ENCODE results near the gene SLC2A1. TPM values are rescaled to one million over a fixed set of nuclear protein-coding genes. Genes with fewer than 3 reads are reported as not detected.

SLC2A1 gene
- total RNA-seq, 2 donors from 2014 or later: 71.6 to 150 TPM

DNA sequence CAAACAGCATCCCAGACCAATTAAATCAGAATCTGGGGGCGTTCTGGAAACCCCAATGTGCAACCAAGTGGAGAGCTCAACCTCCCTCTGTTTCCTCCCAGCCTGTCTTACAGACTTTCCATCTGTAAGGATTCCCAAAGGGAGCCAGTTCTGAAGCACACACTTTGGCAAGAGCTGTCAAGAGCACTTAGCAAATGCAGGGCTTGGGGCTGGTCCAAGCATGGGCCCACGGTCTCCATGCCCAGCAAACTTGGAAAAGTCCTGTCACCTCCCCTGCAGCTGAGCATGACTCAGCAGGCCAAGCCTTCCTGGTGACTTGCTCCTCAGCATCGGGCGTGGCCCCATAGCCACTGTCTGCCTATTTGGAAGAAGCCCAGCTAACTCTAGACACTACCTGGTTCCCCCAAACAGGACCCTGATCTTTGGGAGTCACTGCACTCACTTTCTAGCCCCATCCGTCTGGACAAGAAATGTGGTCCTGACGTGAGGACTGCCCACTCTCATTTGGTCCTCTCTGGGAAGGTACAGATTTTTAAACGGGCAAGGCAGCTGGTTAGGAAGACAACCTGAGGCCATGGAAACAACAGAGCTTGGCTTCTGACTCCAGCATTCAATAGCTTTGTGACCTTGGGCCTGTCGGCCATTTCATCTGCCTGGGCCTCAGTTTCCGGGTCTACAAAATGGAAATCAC lies 16.9 kb downstream of the SLC2A1 start:
- Histone ChIP-seq H3K4me1 (peaks cover 78% of the 10 kb centered on the region), H3K27me3 (no peaks in the 10 kb centered on the region), H3K9me3 (no peaks in the 10 kb centered on the region), H3K9ac (ENCODE audit: low read depth in 2 of 2, low read length in 2 of 2) (peak overlapping the region; percentile 40 to 86), H3K36me3 (no peaks in the 10 kb centered on the region), H3K4me3 (no peak overlapping the region), H3K27ac (peak overlapping the region; percentile 57)
- TF ChIP-seq, protein P1, sequence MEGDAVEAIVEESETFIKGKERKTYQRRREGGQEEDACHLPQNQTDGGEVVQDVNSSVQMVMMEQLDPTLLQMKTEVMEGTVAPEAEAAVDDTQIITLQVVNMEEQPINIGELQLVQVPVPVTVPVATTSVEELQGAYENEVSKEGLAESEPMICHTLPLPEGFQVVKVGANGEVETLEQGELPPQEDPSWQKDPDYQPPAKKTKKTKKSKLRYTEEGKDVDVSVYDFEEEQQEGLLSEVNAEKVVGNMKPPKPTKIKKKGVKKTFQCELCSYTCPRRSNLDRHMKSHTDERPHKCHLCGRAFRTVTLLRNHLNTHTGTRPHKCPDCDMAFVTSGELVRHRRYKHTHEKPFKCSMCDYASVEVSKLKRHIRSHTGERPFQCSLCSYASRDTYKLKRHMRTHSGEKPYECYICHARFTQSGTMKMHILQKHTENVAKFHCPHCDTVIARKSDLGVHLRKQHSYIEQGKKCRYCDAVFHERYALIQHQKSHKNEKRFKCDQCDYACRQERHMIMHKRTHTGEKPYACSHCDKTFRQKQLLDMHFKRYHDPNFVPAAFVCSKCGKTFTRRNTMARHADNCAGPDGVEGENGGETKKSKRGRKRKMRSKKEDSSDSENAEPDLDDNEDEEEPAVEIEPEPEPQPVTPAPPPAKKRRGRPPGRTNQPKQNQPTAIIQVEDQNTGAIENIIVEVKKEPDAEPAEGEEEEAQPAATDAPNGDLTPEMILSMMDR (IDR thresholded peaks at IDR 0.05): no peak
- intact Hi-C loops (cut with DNase I): no loop called here
- DNase-seq: peak; percentile 89

DNA sequence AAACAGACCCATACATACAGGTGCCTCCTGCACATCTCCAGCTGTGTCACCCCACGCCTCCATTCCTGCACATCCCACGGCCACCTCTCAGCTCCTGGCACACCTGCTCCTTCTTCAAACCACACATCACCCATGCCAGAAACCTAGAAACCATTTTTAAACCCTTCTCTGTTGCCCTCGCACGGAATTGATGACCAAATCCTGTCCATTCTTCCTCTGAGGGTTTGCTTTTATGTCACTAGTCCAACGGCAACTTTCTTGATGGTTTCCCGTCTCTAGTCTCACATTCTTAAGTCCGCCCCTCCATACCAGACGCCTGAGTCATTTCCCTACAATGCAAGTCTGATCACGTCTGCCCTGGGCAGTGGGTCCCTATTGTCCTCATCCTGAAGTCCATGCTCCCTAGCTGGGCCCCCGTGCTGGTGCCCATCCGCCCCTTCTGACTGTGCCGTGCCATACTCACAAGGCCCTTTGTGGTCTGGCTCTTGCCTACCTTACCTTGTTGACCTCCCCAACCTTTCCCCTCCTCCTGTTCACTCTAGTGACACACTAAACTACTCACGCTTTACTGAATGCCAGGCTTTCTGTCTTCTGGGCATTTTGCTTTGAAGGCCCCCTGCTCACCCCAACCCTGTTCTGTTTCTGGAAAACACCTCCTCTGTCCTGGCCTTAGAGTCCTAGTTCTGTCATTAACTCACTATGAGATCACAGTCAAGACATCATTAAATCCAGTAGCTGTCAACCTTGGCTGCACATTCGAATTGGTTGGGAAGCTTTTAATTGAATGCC lies 17.6 kb downstream of the SLC2A1 start:
- no peaks in the 10 kb centered on the region for H3K27me3 ChIP-seq
- intact Hi-C loops (cut with DNase I): no loop called here
- H3K9me3 ChIP-seq: no peaks in the 10 kb centered on the region
- peak overlapping the region; percentile 57 for H3K27ac ChIP-seq
- no peak overlapping the region for H3K4me3 ChIP-seq
- TF ChIP-seq, protein P1 (IDR thresholded peaks at IDR 0.05): no peak
- H3K36me3 ChIP-seq: no peaks in the 10 kb centered on the region
- no peak for DNase-seq
- H3K9ac ChIP-seq (ENCODE audit: low read depth in 2 of 2, low read length in 2 of 2): peak overlapping the region in 1 of 2 donors; percentile 86
- H3K4me1 ChIP-seq: peaks cover 84% of the 10 kb centered on the region

DNA sequence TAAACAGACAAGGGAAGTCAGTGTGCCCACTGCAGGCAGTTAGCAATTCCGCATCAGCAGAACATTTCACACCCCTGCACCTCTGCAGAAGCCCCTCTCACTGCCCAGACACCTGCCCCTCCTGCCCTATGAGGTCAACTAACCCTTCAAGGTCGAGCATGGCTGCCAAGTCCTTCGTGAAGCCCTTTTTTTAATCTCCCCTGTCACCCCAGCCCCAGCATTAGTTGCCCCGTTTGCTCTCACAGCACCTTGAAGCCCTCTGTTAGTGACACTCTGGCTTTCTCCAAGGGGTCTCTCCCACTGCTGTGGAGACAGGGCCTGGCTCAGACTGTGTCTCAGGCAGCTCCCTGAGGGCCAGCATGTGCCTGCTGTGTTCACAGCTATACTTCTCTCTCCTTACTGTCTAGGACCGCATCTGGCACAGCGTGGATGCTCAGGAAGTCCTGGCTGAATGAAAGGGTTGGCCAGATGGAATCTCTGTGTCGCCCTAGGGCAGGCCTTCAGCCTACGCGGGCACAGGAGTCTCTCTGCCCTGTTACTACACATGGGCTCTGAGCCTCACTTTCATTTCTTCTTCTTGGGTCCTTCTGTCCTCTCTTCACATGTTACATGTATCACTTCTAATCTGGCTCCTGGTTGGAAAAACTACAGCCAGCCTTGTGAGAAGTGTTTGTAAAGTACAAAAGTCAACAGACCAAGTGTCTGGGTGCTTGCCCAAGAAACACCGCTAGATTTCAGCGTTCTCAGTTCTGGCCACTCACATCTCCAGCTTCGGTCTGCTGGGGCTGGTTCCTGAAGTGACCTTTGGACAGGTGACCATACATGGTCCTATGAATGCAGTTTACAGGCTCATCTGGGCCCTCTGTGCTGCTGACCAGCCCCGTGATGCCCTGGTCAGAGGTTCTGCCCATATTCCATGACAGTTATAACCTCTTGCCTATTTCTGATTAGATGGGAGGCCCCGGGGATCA lies 19.7 kb downstream of the SLC2A1 start:
- Histone ChIP-seq H3K9ac (ENCODE audit: low read depth in 2 of 2, low read length in 2 of 2) (peak overlapping the region; percentile 33 to 68), H3K36me3 (no peaks in the 10 kb centered on the region), H3K9me3 (no peaks in the 10 kb centered on the region), H3K27me3 (no peaks in the 10 kb centered on the region), H3K27ac (peak overlapping the region; percentile 84), H3K4me1 (peaks cover 73% of the 10 kb centered on the region), H3K4me3 (no peak overlapping the region)
- DNase-seq: peak; percentile 60
- intact Hi-C loops (cut with DNase I): no loop called here
- TF ChIP-seq, protein P1 (IDR thresholded peaks at IDR 0.05): no peak

DNA sequence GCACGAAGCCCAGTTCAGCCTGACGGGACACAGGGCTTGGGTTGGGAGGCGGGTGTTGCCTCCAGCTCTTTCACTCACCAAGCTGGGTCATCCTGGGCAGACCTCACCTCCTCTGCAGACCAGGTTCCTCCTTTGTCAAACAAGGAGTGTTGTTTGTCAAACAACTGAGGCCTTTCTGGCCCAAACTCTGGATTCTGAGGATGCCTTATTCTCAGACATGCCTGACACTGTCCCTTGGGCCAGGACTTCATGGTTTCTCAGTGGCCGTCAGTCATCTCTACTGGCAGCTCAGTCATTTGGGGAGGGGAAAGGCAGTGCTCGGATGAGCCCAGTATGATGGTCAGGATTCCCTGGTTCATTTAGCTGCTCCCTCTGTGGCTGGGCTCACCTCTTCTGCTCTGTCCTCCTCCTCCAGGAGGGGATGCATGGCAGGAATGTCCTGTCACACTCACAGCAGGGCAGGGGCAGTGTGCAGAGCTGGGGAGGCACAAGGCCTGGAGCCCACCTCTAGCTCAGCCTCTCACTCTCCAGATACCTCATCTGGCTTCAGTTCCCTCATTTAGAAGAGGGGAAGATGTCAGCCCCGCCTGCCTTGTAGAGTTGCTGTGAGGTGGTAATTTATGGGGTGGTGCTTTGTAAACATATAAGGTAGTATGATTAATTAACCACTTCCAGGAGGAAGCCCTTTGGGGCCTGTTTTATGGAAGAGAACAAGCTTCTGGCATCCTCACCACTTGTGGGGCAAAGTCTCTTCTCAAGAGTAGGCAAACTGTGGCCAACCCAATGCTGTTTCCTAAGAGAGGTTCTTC lies 20.6 kb downstream of the SLC2A1 start:
- Histone ChIP-seq H3K36me3 (no peaks in the 10 kb centered on the region), H3K27me3 (no peaks in the 10 kb centered on the region), H3K9me3 (no peaks in the 10 kb centered on the region), H3K4me1 (peaks cover 71% of the 10 kb centered on the region), H3K9ac (ENCODE audit: low read depth in 2 of 2, low read length in 2 of 2) (peak overlapping the region; percentile 38 to 68), H3K27ac (peak overlapping the region; percentile 84), H3K4me3 (no peak overlapping the region)
- TF ChIP-seq, protein P1 (IDR thresholded peaks at IDR 0.05): no peak
- DNase-seq: peak; percentile 61
- intact Hi-C loops (cut with DNase I): no loop called here

Data from colonic mucosa (tissue), 4 donors.